Head of caudate nucleus (tissue), 42 donors: ENCODE measurements around the gene PDSS2.
A peak's percentile ranks its signal among the peaks of the same experiment; 100 is the strongest.
"Not testable (repeated sequence)": the region's sequence is repeated elsewhere in the genome, so short reads cannot be mapped to it uniquely, and the experiment has no call there.

Experiments
- DNase-seq, 42 donors: peaks; one replicate each; pipeline versions ENCODE4 v3.0.0 to v3.0.0-alpha.2; 2020 to 2021; ENCODE audit warnings: mixed read lengths in 7 of 42
- intact Hi-C: fragments of 100-400 bp; cut with DNase I; formaldehyde crosslinking; loops from one replicate; pipeline ENCODE4 v1.15.0; 2022

The PDSS2 gene

DNA sequence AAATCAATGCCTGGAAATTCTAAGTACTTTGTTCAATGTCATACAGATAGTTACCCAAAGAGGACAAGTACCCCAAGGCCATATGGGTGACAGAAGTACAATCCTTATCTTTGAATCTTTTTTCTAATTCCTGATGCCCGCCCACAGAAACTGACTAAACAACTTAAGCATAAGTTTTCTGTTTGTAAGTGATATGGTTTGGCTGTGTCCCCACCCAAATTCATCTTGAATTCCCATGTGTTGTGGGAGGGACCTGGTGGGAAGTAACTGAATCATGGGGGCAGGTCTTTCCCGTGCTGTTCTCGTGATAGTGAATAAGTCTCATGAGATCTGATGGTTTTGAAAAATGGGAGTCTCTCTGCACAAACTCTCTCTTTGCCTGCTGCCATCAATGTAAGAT lies 153.4 kb downstream of the PDSS2 start:
- intact Hi-C loops, DNase-seq: not testable (repeated sequence)

DNA sequence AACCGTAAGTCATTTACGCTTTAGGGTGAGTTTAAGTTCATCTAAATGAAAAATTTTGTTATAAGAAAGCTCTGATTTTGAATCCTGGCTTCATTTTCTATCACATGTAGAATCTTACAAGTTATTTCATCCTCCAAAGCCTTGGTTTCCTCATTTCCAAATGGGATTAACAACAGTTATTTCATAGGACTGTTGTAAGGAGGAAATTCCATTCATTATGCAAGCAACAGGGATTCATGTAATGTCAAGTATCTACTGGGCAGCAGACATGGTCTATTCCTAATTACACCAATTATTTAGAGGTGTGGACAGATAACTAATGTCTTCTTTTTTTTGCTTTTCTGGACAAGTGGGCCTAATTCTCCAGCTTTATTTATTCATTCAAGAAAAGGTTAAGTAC lies 154.0 kb downstream of the PDSS2 start:
- intact Hi-C loops, result no loop called here

DNA sequence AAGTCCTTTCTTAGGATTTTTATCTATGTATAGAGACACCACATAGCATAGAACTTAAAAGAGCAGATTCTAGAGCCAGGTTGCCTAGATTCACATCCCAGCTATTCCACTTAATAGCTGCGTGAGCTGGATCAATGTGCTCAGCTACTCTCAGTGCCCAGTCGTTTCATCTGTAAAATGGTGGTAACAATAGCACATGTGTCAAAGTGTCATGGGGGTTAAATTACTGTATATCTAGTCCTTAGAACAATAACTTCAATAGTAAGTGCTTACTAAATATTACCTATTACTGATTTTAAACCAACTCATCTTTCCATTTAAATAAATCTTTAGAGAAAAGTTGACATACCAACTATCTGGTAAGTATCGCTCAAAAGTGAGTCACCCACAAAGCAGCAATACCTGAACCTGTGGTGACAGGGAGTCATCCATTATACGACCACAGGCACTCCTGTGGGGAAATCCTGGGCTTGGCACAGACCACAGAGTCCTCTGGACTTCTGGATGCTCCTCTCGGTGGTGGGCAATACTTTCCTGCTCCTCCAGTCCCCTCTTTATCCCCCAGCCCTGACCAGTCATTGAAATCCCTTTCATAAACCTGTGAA lies 154.8 kb downstream of the PDSS2 start:
- DNase-seq, result no peak
- intact Hi-C loops, result no loop called here

More for the DNA sequence above, 154.0 kb downstream of the PDSS2 start:
- no peak for DNase-seq

DNA sequence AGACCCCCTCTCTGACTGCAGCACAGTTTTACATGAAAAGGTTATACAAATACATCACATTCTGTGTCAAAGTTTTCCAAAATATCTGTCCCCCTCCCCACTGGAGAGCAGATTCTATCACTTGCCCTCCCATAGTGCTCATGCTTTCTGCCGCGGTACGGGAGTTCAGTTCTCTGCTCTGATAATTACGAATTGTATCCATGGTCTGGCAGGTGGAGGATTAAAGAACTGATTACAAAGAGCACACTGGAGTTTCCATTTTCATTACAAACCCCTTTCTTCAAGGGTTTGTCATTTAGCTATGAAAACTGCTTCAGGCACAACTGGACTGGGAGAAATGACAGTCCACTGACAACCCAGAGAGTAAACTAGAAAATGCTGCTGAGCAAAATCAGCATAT lies 166.0 kb downstream of the PDSS2 start:
- no peak for DNase-seq
- intact Hi-C loops, result no loop called here

DNA sequence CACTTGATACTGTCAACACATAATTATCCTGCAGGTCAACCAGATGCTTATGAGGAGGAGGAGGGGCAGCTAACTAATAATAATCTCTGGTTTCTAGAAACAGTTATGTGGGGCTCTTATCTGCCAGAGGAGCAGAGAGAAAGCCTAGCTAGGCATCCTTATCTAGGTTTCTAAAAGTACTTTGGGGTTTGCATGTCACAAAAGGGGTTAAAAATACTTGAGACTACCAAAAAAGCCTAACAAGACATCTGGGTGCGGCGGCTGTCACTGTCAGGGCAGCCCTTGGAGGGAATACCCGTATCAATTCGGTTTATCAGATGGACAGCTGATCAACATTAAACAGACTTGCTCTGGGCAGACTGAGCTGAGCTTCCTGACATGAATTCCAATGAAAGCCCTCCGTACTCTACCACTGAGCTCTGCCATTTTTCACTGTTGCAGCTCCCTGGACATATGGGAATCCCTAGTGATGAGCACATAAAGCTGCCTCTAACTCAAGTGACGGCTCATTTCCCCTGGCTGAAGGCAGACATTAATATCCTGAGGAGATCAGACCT lies 166.6 kb downstream of the PDSS2 start:
- intact Hi-C loops, result no loop called here
- DNase-seq, result peak in 7 of 42 donors; percentile 9 to 47 (median 22)

DNA sequence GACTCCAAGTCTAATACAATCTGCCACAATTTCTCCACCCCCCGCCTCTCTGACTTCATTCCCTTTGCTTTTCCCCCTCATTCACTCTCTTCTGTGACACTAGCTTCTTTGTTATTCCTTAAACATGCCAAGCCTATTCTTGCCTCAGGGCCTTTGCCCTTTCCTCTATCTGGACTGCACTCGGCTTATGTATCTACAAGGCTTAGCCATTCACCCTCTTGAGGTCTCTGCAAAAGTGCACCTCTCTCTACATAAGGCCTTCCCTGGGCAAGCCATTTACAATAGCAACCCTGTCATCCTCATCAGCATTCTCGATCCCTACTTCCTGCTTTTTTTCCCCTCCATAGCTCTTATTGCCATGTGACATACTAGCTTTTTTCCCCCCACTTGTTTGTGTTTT lies 168.9 kb downstream of the PDSS2 start:
- DNase-seq, result no peak
- intact Hi-C loops, result no loop called here

DNA sequence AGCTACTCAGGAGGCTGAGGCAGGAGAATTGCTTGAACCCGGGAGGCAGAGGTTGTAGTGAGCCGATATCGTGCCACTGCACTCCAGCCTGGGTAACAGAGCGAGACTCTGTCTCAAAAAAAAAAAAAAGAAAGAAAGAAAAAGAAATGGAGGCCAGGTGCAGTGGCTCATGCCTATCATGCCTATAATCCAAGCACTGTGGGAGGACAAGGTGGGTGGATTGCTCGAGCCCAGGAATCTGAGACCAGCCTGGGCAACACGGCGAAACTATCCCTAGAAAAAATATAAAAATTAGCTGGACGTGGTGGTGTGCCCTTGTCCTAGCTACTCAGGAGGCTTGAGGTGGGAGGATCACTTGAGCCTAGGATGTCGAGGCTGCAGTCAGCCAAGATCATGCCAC lies 170.1 kb downstream of the PDSS2 start:
- intact Hi-C loops, DNase-seq: not testable (repeated sequence)

DNA sequence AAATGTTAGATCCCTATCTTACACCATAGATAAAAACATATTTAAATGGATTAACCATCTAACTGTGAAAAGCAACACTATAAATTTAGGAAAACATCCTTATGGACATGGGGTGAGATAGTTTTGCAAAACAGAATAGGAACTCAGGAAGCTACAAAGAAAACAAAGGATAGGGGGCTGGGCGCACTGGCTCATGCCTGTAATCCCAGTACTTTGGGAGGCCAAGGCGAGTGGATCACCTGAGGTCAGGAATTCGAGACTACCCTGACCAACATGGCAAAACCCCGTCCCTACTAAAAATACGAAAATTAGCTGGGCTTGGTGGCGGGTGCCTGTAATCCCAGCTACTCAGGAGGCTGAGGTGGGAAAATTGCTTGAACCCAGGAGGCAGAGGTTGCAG lies 173.7 kb downstream of the PDSS2 start:
- intact Hi-C loops, result not testable (repeated sequence)

DNA sequence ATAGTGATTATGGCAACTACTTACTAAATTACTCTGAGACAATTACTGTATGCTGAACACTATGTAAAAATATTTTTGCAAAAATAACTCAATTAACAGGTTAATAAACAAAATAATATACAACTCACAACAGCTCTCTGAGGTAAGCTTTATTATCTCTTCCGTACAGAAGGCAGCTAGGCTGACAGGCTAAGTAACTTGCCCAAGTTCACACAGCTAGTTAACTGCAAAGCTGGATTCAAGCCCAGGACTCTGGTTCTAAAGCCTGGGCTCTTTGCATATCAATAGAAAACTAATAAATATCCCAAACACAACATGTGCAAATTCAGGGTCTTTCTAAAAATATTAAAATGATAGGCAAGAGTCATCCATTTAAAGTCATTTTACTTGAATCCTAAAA lies 174.6 kb downstream of the PDSS2 start:
- no peak for DNase-seq
- intact Hi-C loops, result no loop called here

More for the DNA sequence above, 173.7 kb downstream of the PDSS2 start:
- DNase-seq, result not testable (repeated sequence)

DNA sequence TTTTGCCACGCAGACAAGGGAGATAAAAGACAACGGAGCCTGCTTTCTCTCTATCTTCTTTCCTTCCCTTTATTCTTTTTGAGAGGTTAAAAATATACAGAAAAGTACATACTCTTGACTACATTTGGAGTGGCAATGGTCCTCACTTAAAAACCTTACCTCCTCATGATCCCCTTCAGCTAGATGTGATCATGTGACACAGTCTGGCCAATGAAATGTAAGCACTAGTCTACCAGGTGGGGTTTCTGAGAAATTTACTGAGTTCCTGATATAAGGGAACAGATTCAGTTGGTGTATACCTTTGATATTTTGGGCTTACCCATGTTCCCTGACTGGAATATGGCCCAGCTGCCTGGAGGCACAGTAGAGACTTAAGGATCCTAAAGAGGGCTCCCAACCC lies 178.6 kb downstream of the PDSS2 start:
- no peak for DNase-seq
- intact Hi-C loops, result no loop called here

DNA sequence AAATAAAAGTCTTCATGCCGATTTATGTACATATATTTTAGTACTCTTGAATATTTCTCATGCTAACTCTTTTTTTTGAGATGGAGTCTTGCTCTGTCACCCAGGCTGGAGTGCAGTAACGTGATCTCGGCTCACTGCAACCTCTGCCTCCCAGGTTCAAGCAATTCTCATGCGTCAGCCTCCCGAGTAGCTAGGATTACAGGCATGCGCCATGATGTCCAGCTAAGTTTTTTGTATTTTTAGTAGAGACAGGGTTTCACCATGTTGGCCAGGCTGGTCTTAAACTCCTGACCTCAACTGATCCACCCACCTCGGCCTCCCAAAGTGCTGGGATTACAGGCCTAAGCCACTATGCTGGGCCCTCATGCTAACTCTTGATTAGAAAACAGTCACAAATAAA lies 179.4 kb downstream of the PDSS2 start:
- intact Hi-C loops, DNase-seq: not testable (repeated sequence)

DNA sequence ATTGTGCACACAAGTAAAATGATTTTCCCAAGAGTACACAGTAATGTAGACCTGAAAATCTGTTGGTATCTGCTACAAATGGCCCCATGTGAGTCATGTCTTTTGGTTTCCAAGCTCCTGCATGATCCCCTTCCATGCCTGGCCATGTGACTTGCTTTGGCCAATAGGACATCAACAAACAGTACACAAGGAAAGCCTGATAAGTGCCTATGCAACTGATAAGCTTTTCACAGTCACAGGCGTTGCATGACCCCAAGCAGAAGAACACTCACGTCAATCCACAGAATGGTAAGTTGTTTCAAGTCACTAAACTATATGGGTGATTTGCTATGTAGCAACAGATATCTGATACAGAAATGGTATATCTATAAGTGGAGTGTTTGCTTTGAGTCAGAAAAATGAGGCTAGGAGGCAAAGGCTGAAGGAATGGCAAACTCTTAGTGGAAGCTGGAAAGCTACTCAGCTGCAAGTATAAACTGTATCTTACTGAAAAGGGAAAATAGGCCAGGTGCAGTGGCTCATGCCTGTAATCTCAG lies 184.0 kb downstream of the PDSS2 start:
- DNase-seq, result no peak
- intact Hi-C loops, result no loop called here

DNA sequence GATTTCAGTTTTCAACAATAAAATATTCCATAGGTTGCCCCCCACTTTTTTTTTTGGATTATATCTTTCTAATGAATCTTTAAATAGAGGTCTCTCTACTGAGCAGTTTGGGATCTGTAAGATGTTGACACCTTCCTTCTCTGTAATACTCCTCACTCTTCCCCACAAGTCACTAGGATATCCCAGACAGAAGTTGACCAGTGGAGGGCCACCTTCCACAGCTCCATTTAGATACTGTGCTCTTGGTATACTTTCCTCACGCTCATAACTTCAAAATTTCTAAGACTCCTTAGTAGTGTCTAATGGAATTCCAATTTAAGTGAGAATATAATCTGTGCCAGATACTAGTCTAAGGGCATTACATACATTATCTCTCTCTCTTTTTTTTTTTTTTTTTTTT lies 185.1 kb downstream of the PDSS2 start:
- intact Hi-C loops, result no loop called here
- no peak for DNase-seq

DNA sequence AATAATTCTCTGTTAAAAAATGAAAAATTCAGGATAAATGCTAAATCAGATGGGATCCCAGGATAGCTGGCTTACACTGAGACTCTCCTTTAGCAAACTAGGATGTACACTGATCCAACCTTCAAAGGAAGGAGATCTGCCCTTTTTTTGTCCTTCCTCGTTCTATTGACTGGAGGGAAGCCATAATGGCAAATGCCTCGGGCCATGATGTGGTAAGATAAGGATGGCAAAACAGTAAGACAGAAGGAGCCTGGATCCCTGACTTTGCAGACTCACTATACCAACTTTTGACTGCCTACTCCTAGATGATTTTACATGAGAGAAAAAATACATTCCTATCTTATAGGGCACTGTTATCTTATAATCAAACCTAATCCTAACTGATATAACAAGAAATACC lies 187.1 kb downstream of the PDSS2 start:
- intact Hi-C loops, result no loop called here
- DNase-seq, result no peak

DNA sequence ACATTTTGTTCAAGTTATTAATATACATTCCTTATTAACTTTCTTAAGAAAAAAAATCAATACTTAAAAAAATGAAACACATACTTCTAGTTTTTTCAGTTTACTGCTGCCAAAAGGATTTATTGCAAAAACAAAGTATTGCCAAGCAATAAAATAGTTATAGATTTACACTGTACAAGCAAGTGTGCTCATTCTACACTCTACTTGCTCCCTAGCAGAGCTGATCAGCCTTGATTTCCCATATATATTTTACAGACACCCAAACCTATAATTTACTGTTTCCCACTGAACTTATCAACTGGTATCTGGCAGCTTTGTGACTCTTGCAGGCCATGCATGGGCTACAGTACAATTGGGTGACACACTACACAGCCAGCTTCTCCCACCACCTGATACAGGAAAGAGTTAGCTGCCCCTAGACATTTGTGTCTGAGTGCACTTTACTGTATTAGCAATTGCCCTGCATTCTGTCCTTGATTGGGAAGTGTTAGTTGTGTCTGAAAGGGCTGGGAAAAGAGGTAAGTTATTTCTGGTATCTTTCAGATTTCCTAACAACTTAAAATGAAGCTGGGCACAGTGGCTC lies 188.1 kb downstream of the PDSS2 start:
- no peak for DNase-seq
- intact Hi-C loops, result no loop called here

DNA sequence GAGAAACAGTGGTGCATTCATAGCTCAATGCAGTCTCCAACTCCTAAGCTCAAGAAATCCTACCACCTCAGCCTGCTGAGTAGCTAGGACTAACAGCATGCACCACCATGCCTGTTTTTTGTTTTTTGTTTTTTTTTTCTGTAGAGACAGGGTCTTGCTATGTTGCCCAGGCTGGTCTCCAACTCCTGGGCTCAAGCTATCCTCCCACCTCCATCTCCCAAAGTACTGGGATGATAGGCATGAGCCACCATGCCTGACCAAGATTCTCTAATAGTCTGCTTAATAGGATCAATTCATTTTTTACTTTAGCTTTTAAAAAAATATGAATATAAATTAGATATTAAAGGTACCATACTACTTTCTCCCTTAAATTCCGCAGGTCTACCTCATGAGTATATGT lies 191.7 kb downstream of the PDSS2 start:
- intact Hi-C loops, result no loop called here
- no peak for DNase-seq

DNA sequence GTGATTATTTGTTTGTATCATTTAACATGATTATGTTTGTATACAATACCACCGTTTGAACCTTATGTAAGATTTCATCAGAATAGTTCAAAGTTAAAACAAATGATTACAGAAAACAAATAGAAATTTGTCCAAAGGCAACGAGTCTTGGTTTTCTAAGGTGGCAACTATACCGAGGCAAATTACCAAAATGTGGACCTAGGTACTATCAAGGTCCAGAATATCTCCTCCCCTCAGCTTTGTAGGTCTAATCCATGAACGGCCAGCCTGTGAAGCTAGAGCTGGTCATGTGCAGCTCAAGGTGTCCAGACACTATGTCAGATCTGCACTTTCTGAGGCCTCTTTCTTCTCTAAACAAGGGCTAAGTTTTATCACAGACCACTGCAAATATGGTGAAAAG lies 192.4 kb downstream of the PDSS2 start:
- intact Hi-C loops, result no loop called here
- DNase-seq, result no peak

DNA sequence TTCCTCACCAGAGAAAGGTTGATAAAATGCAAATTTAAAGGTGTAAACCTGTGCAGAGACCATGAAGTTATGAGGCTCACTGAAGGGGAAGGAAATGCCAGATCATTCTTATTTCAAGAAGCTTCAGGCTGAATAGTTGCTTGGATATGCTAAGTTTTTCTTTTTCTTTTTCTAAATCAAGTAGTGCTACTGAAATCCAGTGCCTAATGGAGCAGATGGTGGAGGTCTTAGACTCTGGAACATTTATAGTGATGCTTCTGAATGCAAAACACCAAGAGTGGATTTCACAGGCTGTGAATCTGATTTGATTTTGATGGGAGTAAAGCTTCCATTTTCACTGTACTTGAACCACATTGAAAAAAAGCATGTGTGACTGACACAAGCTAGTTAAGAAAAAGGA lies 192.8 kb downstream of the PDSS2 start:
- intact Hi-C loops, result no loop called here

DNA sequence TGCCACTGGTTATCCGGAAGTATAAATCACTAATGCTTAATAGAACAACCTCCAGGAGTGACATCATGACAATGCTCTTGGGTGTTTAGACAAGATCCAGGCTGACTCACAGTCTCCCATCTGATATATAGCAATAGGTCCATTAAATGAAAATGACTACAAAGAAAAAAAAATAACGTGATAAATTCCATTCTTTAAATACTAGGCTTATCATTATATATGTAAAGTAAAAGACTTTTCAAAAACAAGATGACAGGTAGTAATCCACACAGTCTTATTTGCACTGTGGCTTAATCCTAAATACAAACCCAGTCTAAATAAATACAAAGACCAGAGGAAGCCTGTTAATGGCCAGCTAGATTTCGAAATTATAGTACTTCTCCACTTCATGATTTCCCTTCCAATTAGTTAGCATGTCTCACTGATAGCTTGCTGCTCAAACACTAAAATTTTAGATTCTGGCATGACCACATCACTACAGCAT lies 195.0 kb downstream of the PDSS2 start:
- intact Hi-C loops, result no loop called here
- DNase-seq, result no peak

More for the DNA sequence above, 192.8 kb downstream of the PDSS2 start:
- no peak for DNase-seq

DNA sequence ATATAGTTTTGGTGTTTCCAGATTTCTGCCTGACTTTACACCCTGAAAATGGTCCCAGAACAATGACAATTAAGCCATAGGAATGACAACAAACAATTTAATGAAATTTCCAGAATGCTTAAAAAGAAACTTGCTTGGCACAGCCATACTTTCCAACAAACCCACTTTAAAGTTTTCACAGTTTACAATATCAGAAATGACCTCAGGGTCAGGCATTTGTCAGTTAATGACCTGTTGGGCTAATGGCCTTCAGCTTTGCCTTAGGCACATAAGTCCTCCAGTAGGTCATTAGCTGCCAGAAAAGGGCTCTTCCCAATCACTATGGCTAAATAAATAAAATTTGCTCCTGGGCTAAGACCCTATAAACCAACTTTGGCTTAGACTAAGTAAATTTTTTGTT lies 199.4 kb downstream of the PDSS2 start:
- no peak for DNase-seq
- intact Hi-C loops, result no loop called here

DNA sequence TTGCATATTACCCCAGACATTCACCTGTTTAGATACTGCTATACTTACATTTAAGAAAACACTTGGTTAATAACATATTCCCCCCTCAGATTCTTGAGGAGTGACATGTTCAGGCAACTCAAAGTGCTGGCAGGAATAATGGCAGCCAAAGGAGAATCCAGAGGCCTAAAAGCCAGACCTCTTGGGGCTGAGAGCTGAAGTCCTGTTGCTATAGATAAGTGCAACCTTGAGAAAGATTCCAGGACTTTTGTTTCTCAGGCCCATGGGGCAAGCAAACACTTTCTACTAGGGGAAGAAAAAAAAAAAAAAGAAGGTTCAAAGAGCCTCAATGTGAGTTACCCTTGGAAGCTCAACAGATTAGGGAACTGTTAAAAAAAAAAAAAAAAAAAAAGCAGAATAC lies 211.2 kb downstream of the PDSS2 start:
- intact Hi-C loops, result no loop called here
- DNase-seq, result no peak
